Common myeloid progenitor, CD34-positive (primary cell): ENCODE data around the gene CCSER1.

ENCODE experiments used
- CTCF ChIA-PET: fragments of 350-600 bp; sonication (Branson Sonifier 250); formaldehyde crosslinking; loops from one replicate; lab custom pipeline; 2021; ENCODE audit warnings: antibody characterized with exemption; lab: Charles Lee
- POLR2A ChIA-PET: fragments of 350-600 bp; sonication (Branson Sonifier 250); formaldehyde crosslinking; loops from one replicate; lab custom pipeline; 2021; ENCODE audit warnings: antibody characterized with exemption; lab: Charles Lee
- DNase-seq, 3 donors: peaks; one replicate each; pipeline versions ENCODE4 v3.0.0 to v3.0.0-alpha.2; 2013
- H3K27ac ChIP-seq, 2 experiments: 1 replicate in 1 of 2; 2 replicates in 1 of 2; pipeline ENCODE4 v1.7.0; 2013; ENCODE audit warnings: inconsistent platforms in 2 of 2, low read length in 2 of 2, mild to moderate bottlenecking in 2 of 2, low read depth in 1 of 2, moderate library complexity in 1 of 2; ENCODE audit not compliant: severe bottlenecking in 2 of 2, insufficient read depth in 1 of 2, poor library complexity in 1 of 2
- H3K27me3 ChIP-seq, 5 experiments: replicated peaks in 2 of 5; 1 replicate in 3 of 5; 2 replicates in 2 of 5; pipeline versions ENCODE4 v1.6.1 to v1.7.0; 2013; ENCODE audit warnings: low read length in 4 of 5, mild to moderate bottlenecking in 2 of 5, moderate library complexity in 2 of 5, inconsistent platforms in 1 of 5; ENCODE audit not compliant: insufficient read depth in 5 of 5, control insufficient read depth in 4 of 5
- H3K36me3 ChIP-seq, 4 experiments: 1 replicate in 2 of 4; 2 replicates in 2 of 4; pipeline versions ENCODE4 v1.6.1 to v1.7.0; 2013; ENCODE audit warnings: low read length in 3 of 4, control low read depth in 1 of 4, mild to moderate bottlenecking in 1 of 4; ENCODE audit not compliant: control insufficient read depth in 4 of 4, insufficient read depth in 4 of 4
- H3K4me1 ChIP-seq, 4 experiments: 1 replicate in 3 of 4; 2 replicates in 1 of 4; pipeline versions ENCODE4 v1.6.1 to v1.7.1; 2013; ENCODE audit warnings: low read length in 3 of 4, mild to moderate bottlenecking in 3 of 4, control low read depth in 1 of 4, inconsistent platforms in 1 of 4, moderate library complexity in 1 of 4; ENCODE audit not compliant: control insufficient read depth in 4 of 4, insufficient read depth in 4 of 4; ENCODE audit errors: control extremely low read depth in 1 of 4
- H3K4me3 ChIP-seq, 7 experiments: 1 replicate in 4 of 7; 2 replicates in 3 of 7; pipeline versions ENCODE4 v1.5.1 to v1.7.0; 2013; ENCODE audit warnings: mild to moderate bottlenecking in 7 of 7, low read length in 6 of 7, moderate library complexity in 6 of 7, inconsistent platforms in 2 of 7, low read depth in 2 of 7, control low read depth in 1 of 7; ENCODE audit not compliant: insufficient read depth in 4 of 7, control insufficient read depth in 1 of 7; ENCODE audit errors: extremely low read depth in 1 of 7
- H3K9me3 ChIP-seq, 5 experiments: 1 replicate in 4 of 5; 2 replicates in 1 of 5; pipeline versions ENCODE4 v1.6.1 to v1.7.1; 2013; ENCODE audit warnings: low read length in 4 of 5, mild to moderate bottlenecking in 2 of 5, inconsistent platforms in 1 of 5, low read depth in 1 of 5, moderate library complexity in 1 of 5; ENCODE audit not compliant: control insufficient read depth in 4 of 5, insufficient read depth in 2 of 5; ENCODE audit errors: control extremely low read depth in 1 of 5
- WGBS: methylation state at CpG from one replicate; pipeline ENCODE4 v1.1.5; 2013; ENCODE audit not compliant: insufficient coverage; 5-methylcytosine and 5-hydroxymethylcytosine counted together

Gene CCSER1

GRCh38 chr4:90415116-90415515 lies 287.9 kb downstream of the CCSER1 start:
- no peaks in the 10 kb centered on the region for H3K27me3 ChIP-seq
- ChIA-PET CTCF (no interaction called here), POLR2A (no interaction called here)
- 100% methylated on average over 1 of the region's 5 CpGs for WGBS
- no peak overlapping the region for H3K4me3 ChIP-seq
- H3K27ac ChIP-seq = no peak overlapping the region
- H3K4me1 ChIP-seq = no peaks in the 10 kb centered on the region
- no peak for DNase-seq
- no peaks in the 10 kb centered on the region for H3K9me3 ChIP-seq
- H3K36me3 ChIP-seq = no peaks in the 10 kb centered on the region

- H3K9me3 ChIP-seq = no peaks in the 10 kb centered on the region
- no peak overlapping the region for H3K4me3 ChIP-seq
- no peaks in the 10 kb centered on the region for H3K36me3 ChIP-seq
- peak; percentile 38 to 72 (median 67) for DNase-seq
- no peaks in the 10 kb centered on the region for H3K27me3 ChIP-seq
- WGBS = no CpG with 5 or more reads among the region's 2 CpGs
- no peak overlapping the region for H3K27ac ChIP-seq
- H3K4me1 ChIP-seq = no peaks in the 10 kb centered on the region
- CTCF ChIA-PET = interaction anchor here (0.7 to 2.6 kb wide), 11 partner anchors 12 to 1980 kb away, joined by 3 to 9 read pairs (median 3); no protein-coding TSS in a partner anchor
- POLR2A ChIA-PET = no interaction called here
Observed at GRCh38 chr4:90419124-90419711, 292.0 kb downstream of the CCSER1 start.

GRCh38 chr4:90421161-90421560 lies 294.0 kb downstream of the CCSER1 start:
- no peaks in the 10 kb centered on the region for H3K9me3 ChIP-seq
- no peaks in the 10 kb centered on the region for H3K4me1 ChIP-seq
- no peaks in the 10 kb centered on the region for H3K27me3 ChIP-seq
- H3K27ac ChIP-seq = no peak overlapping the region
- POLR2A ChIA-PET = no interaction called here
- no peak for DNase-seq
- CTCF ChIA-PET = interaction anchor here (1.0 kb wide), 1 partner anchor 1966 kb away, joined by 4 read pairs; no protein-coding TSS in a partner anchor
- 100% methylated on average over 1 of the region's 2 CpGs for WGBS
- H3K36me3 ChIP-seq = no peaks in the 10 kb centered on the region
- H3K4me3 ChIP-seq = no peak overlapping the region

GRCh38 chr4:90425893-90426292 lies 298.7 kb downstream of the CCSER1 start:
- ChIA-PET CTCF (no interaction called here), POLR2A (no interaction called here)
- H3K4me1 ChIP-seq = no peaks in the 10 kb centered on the region
- WGBS = 80% methylated on average over 2 of the region's 5 CpGs
- DNase-seq = no peak
- no peaks in the 10 kb centered on the region for H3K9me3 ChIP-seq
- no peak overlapping the region for H3K4me3 ChIP-seq
- H3K27me3 ChIP-seq = no peaks in the 10 kb centered on the region
- no peak overlapping the region for H3K27ac ChIP-seq
- no peaks in the 10 kb centered on the region for H3K36me3 ChIP-seq

- Histone ChIP-seq H3K36me3 (no peaks in the 10 kb centered on the region), H3K4me3 (no peak overlapping the region), H3K9me3 (no peaks in the 10 kb centered on the region), H3K4me1 (no peaks in the 10 kb centered on the region), H3K27me3 (no peaks in the 10 kb centered on the region), H3K27ac (no peak overlapping the region)
- ChIA-PET CTCF (no interaction called here), POLR2A (no interaction called here)
- DNase-seq = no peak
Observed at GRCh38 chr4:90438522-90438921, 311.3 kb downstream of the CCSER1 start.

GRCh38 chr4:90441770-90442169 lies 314.6 kb downstream of the CCSER1 start:
- no peaks in the 10 kb centered on the region for H3K4me1 ChIP-seq
- CTCF ChIA-PET = no interaction called here
- H3K4me3 ChIP-seq = no peak overlapping the region
- no peaks in the 10 kb centered on the region for H3K9me3 ChIP-seq
- 83% methylated on average over 2 of the region's 2 CpGs for WGBS
- DNase-seq = no peak
- H3K27me3 ChIP-seq = no peaks in the 10 kb centered on the region
- H3K27ac ChIP-seq = no peak overlapping the region
- POLR2A ChIA-PET = no interaction called here
- H3K36me3 ChIP-seq = no peaks in the 10 kb centered on the region

- Histone ChIP-seq H3K4me1 (no peaks in the 10 kb centered on the region), H3K27me3 (no peaks in the 10 kb centered on the region), H3K4me3 (no peak overlapping the region), H3K36me3 (no peaks in the 10 kb centered on the region), H3K27ac (no peak overlapping the region), H3K9me3 (no peaks in the 10 kb centered on the region)
- CTCF ChIA-PET = no interaction called here
- WGBS = no CpG with 5 or more reads among the region's 2 CpGs
- no peak for DNase-seq
- POLR2A ChIA-PET = no interaction called here
Observed at GRCh38 chr4:90442619-90443018, 315.4 kb downstream of the CCSER1 start.
